Skeletal muscle tissue (tissue), 4 donors: ENCODE data around the gene ETV6. TPM values are rescaled to one million over a fixed set of nuclear protein-coding genes. Genes with fewer than 3 reads are reported as not detected.

Experiments
- H3K27ac ChIP-seq: one replicate; pipeline ENCODE4 v1.7.0; 2013; ENCODE audit warnings: mild to moderate bottlenecking, low read depth, low read length, inconsistent platforms
- H3K27me3 ChIP-seq, 3 donors: one replicate each; pipeline ENCODE4 v1.7.0; 2013; ENCODE audit warnings: low read length in 3 of 3; ENCODE audit not compliant: control insufficient read depth in 3 of 3, insufficient read depth in 3 of 3
- H3K36me3 ChIP-seq, 3 donors: one replicate each; pipeline ENCODE4 v1.7.0; 2013; ENCODE audit warnings: low read length in 3 of 3; ENCODE audit not compliant: control insufficient read depth in 3 of 3, insufficient read depth in 3 of 3
- H3K4me1 ChIP-seq, 3 donors: one replicate each; pipeline ENCODE4 v1.7.0; 2013; ENCODE audit warnings: low read length in 3 of 3, mild to moderate bottlenecking in 3 of 3; ENCODE audit not compliant: control insufficient read depth in 3 of 3, insufficient read depth in 3 of 3
- H3K4me3 ChIP-seq, 3 donors: one replicate each; pipeline ENCODE4 v1.7.0; 2013; ENCODE audit warnings: low read length in 3 of 3
- H3K9ac ChIP-seq, 3 donors: one replicate each; pipeline ENCODE4 v1.7.0; 2013; ENCODE audit warnings: low read length in 3 of 3, mild to moderate bottlenecking in 3 of 3, moderate library complexity in 2 of 3, low read depth in 1 of 3
- H3K9me3 ChIP-seq, 3 donors: one replicate each; pipeline ENCODE4 v1.7.0; 2013; ENCODE audit warnings: low read length in 3 of 3; ENCODE audit not compliant: control insufficient read depth in 3 of 3
- total RNA-seq: library from RNA; depleted of rRNA; stranded (reverse); fragments of >200 nt; gene quantifications from one replicate; pipeline ENCODE4 v1.2.3, GENCODE V29; 2014
- donor health status: Osteomylitis.

Gene ETV6
- total RNA-seq, 1 donor from 2014 or later: 4.2 TPM

- no peak overlapping the region for H3K9ac ChIP-seq
- no peaks in the 10 kb centered on the region for H3K27me3 ChIP-seq
- H3K27ac ChIP-seq: peak overlapping the region; percentile 31
- no peak overlapping the region for H3K4me3 ChIP-seq
- H3K9me3 ChIP-seq: no peaks in the 10 kb centered on the region
- peaks cover 0 to 6% (median 0%) of the 10 kb centered on the region in 3 donors for H3K36me3 ChIP-seq
- peaks cover 15 to 21% (median 16%) of the 10 kb centered on the region in 3 donors for H3K4me1 ChIP-seq
Observed at GRCh38 chr12:11884116-11884515, 234.6 kb downstream of the ETV6 start.

DNA sequence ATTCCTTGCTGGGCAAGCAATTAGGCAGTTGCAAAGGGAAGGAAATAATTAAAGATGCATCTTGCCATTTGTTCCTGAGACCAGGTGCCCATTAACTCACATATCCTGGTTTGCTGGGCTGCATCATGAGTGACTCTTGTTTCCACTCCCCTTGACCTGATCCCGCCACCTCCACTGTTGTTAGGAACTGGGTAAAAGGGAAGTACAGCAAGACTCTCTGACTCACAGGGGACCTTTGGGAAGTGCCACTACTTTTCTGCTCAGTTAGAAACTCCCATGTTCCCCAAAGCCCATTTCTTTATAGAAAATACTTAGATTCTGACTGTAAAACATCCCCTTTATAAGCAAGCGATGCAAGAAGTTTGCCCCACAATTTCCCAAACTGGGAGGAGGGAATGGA lies 235.2 kb downstream of the ETV6 start:
- peak overlapping the region; percentile 31 for H3K27ac ChIP-seq
- no peaks in the 10 kb centered on the region for H3K9me3 ChIP-seq
- H3K9ac ChIP-seq: no peak overlapping the region
- H3K4me3 ChIP-seq: no peak overlapping the region
- H3K27me3 ChIP-seq: no peaks in the 10 kb centered on the region
- peaks cover 15 to 21% (median 16%) of the 10 kb centered on the region in 3 donors for H3K4me1 ChIP-seq
- peaks cover 0 to 6% (median 0%) of the 10 kb centered on the region in 3 donors for H3K36me3 ChIP-seq

DNA sequence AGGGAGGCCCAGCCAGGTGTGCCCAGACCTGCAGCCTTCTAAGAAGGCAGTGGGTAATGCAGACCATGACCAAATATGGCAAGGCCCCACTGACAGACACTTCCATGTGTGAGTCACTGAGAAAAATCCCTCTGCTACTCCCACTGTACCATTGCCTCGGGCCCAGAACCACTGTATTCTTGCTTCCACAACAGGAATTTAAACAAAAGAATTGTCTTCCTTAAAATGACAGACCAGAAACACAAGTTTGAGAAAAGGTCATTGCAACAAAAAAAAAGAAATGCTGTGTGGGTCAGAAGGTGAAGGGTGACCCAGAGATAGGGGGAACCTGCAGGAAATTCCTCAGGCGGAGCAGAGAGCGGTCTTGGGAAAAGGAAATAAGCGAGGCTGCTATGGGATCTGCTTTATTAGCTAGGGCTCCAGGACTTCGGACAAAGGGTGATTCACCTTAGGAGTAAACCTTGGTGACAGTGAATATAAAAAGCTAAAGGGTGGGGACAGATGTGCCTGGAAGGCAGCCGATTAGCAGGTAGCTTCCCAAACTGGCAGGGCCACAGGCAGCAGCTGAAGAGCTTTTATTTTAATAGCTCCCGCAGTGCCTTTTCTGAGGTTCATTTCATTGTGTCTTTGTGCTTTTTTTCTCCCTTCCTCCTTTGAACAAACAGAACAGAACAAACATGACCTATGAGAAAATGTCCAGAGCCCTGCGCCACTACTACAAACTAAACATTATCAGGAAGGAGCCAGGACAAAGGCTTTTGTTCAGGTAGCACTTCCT lies 236.0 kb downstream of the ETV6 start:
- Histone ChIP-seq H3K27ac (peak overlapping the region; percentile 29), H3K9ac (no peak overlapping the region), H3K27me3 (no peaks in the 10 kb centered on the region), H3K9me3 (no peaks in the 10 kb centered on the region), H3K36me3 (peaks cover 0 to 6% (median 0%) of the 10 kb centered on the region in 3 donors), H3K4me3 (no peak overlapping the region), H3K4me1 (peaks cover 15 to 21% (median 16%) of the 10 kb centered on the region in 3 donors)

GRCh38 chr12:11886339-11886738 lies 236.9 kb downstream of the ETV6 start:
- Histone ChIP-seq H3K27ac (peak overlapping the region; percentile 13), H3K4me1 (peaks cover 15 to 21% (median 16%) of the 10 kb centered on the region in 3 donors), H3K36me3 (peaks cover 0 to 6% (median 0%) of the 10 kb centered on the region in 3 donors)

DNA sequence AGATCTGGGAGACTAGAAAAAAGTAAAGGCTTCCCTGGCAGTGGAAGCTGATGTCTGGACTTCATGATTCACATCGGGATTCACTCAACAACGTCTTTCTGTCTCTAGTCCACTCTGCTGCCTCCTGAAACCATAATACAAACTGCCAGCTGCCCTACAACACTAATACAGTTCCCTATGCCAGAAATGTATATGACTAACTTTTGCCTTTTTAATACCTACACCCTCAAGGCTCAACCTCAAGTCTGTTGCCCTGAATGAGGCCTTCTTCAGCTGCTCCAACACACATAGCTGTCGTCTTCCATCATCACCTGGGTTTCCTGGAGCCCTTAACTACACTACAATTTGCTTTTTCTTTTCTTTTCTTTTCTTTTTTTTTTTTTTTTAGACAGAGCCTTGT lies 238.6 kb downstream of the ETV6 start:
- Histone ChIP-seq H3K4me3 (no peak overlapping the region), H3K4me1 (peaks cover 10 to 13% (median 12%) of the 10 kb centered on the region in 3 donors), H3K27me3 (no peaks in the 10 kb centered on the region), H3K27ac (no peak overlapping the region), H3K9me3 (no peaks in the 10 kb centered on the region), H3K9ac (no peak overlapping the region), H3K36me3 (peaks cover 0 to 6% (median 0%) of the 10 kb centered on the region in 3 donors)

More at GRCh38 chr12:11886339-11886738, 236.9 kb downstream of the ETV6 start:
- no peaks in the 10 kb centered on the region for H3K27me3 ChIP-seq
- no peaks in the 10 kb centered on the region for H3K9me3 ChIP-seq
- no peak overlapping the region for H3K9ac ChIP-seq
- H3K4me3 ChIP-seq: no peak overlapping the region

- H3K9ac ChIP-seq: no peak overlapping the region
- peaks cover 3 to 6% (median 4%) of the 10 kb centered on the region in 3 donors for H3K4me1 ChIP-seq
- H3K27ac ChIP-seq: no peak overlapping the region
- H3K9me3 ChIP-seq: no peaks in the 10 kb centered on the region
- no peak overlapping the region for H3K4me3 ChIP-seq
- peaks cover 0 to 3% (median 0%) of the 10 kb centered on the region in 3 donors for H3K36me3 ChIP-seq
- H3K27me3 ChIP-seq: no peaks in the 10 kb centered on the region
Observed at GRCh38 chr12:11891346-11891745, 241.9 kb downstream of the ETV6 start.

GRCh38 chr12:11891754-11892386 lies 242.4 kb downstream of the ETV6 start:
- H3K36me3 ChIP-seq: peaks cover 0 to 3% (median 0%) of the 10 kb centered on the region in 3 donors

DNA sequence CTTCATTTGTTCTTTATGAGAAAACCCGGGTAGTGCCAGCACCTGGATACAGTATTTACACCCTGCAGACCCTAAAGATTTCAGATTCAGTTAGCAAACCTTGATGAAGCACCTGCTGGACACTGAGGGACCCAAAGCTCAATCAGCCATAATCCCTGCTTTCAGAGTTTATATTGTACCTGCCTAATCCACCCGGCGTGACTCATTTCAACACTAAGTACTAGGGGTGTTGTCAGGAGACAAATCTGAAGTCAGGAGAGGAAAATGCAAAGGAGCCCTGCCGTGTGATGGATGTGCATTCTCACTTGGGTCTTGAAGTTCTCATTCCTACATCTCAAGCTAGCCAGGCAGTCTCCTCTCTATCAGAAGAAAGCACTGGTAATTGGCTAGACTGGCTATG lies 244.5 kb downstream of the ETV6 start:
- peaks cover 0 to 3% (median 0%) of the 10 kb centered on the region in 3 donors for H3K36me3 ChIP-seq

More at GRCh38 chr12:11891754-11892386, 242.4 kb downstream of the ETV6 start:
- Histone ChIP-seq H3K4me3 (no peak overlapping the region), H3K27ac (no peak overlapping the region), H3K27me3 (no peaks in the 10 kb centered on the region), H3K9me3 (no peaks in the 10 kb centered on the region), H3K9ac (no peak overlapping the region), H3K4me1 (peaks cover 3 to 6% (median 4%) of the 10 kb centered on the region in 3 donors)

DNA sequence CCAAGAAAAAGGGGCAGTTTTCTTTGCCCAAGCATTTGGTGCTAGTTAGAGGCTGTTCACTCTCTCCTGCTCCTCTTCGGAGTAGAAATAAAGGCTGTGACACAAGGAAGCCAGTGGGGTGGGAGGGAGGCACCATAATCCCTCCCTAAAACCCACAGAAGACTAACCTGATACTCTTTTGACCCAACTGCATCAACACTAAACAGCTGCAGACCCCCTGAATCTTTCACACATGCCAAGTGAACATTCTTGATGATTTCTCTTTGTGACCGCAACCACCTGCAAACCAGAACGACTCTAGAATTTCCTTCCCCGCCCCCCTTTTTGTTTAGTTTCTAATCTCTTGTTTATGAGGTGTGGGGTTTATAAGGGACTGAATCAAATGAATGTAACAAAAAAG lies 245.4 kb downstream of the ETV6 start:
- H3K27ac ChIP-seq: no peak overlapping the region
- no peaks in the 10 kb centered on the region for H3K9me3 ChIP-seq

More for the DNA sequence above, 244.5 kb downstream of the ETV6 start:
- no peak overlapping the region for H3K27ac ChIP-seq
- H3K9me3 ChIP-seq: no peaks in the 10 kb centered on the region
- H3K9ac ChIP-seq: no peak overlapping the region
- no peaks in the 10 kb centered on the region for H3K27me3 ChIP-seq
- H3K4me3 ChIP-seq: no peak overlapping the region
- H3K4me1 ChIP-seq: peaks cover 3 to 6% (median 4%) of the 10 kb centered on the region in 3 donors

More for the DNA sequence above, 245.4 kb downstream of the ETV6 start:
- peaks cover 3 to 6% (median 4%) of the 10 kb centered on the region in 3 donors for H3K4me1 ChIP-seq
- H3K36me3 ChIP-seq: peaks cover 0 to 3% (median 0%) of the 10 kb centered on the region in 3 donors
- H3K27me3 ChIP-seq: no peaks in the 10 kb centered on the region
- H3K9ac ChIP-seq: no peak overlapping the region
- no peak overlapping the region for H3K4me3 ChIP-seq
